ENCODE data around the gene DMPK.

Gene DMPK, protein sequence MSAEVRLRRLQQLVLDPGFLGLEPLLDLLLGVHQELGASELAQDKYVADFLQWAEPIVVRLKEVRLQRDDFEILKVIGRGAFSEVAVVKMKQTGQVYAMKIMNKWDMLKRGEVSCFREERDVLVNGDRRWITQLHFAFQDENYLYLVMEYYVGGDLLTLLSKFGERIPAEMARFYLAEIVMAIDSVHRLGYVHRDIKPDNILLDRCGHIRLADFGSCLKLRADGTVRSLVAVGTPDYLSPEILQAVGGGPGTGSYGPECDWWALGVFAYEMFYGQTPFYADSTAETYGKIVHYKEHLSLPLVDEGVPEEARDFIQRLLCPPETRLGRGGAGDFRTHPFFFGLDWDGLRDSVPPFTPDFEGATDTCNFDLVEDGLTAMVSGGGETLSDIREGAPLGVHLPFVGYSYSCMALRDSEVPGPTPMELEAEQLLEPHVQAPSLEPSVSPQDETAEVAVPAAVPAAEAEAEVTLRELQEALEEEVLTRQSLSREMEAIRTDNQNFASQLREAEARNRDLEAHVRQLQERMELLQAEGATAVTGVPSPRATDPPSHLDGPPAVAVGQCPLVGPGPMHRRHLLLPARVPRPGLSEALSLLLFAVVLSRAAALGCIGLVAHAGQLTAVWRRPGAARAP

DNA sequence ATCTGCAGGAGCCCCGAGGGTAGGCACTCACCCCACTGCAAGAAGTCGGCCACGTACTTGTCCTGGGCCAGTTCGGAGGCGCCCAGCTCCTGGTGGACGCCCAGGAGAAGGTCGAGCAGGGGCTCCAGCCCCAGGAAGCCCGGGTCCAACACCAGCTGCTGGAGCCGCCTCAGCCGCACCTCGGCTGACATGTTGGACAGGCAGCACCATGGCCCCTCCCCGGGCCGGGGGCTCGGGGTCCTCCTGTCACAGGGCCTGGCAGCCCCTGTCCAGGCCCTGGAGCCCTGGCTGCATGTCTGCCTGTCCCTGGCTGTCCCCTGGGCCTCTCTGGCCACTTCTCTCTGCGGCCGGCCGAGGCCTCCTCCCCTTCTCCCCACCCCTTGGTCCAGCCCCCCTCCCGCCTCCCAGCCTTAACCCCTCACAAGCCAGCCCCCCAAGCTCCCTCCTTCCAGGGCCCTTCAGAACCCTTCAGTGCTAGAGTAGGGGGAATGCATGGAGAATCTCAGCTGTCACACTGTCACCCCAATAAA lies at the start of gene DMPK:
Gene DMPK, minus strand, starts transcription at position 329 of the 530 bp plus-strand sequence. Its CDS starts 138 bp downstream, at position 191.
- DNase-seq, result no peak

DNA sequence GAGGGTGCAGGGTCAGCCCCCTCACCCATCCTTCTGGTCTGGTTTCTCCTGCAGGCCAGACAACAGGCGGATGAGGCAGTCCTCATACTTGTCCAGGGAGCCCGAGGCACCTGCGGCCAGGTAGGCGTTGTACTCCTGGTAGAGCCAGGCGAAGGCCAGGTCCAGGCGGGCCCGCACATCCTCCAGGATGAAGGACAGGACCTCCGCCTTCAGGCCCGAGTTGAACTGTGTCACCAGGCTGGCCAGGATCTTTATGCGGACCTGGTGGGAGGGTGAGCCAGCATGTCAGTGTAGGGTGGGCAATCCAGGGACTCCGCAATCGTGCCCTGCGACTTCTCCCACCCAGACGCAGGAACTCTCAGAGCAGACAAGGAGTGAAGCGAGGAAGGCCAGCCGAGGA lies 46.7 kb upstream of the DMPK start:
- DNase-seq, result no peak

DNA sequence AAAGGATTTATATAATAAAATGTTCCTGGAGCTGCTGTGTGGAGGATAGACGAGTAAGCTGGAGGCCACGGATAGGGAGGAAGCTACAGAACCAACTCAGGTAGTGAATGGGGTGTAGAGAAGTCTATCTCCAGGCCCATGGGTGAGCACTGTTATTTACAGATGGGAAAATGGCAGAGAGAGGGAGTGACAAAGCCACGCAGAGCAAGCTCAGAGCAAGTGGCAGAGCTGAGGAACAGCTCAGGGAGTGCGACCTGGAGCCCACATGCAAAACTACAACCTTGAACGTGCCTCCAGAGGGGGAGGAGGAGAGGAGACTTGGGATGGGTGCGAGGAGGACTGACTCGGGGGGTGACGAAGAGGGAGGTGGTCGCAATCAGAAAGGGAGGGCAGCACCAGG lies 46.2 kb upstream of the DMPK start:
- DNase-seq, result no peak

DNA sequence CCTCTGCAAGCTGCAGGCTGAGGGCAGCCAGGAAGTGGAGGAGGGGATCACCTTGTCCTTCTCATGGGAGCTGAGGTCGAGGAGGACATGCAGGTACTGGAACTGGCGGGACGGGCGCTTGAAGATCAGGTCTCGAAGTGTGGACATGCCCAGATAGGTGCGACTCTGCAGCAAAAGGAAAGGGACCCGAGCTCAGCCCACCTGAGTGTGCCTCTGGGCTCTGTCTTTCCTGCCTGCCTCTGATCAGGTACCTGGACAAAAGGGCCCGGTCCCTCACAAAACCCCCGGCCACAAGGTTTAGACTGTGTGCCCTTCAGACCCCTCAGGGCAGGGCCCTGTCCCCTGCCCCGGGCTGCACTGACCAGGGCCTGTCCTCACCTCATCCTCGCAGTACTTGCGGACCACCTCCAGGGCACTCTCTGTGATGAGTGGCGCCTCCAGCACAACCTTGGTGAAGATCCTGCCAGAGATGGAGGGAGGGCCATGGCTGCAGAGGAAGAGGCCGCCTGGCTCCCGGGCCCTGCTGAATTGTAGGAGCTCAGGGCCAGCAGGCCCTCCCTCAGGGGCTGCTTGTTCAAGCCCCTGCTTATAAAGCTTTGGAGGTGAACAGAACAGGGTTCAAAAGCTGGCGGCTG lies 45.3 kb upstream of the DMPK start:
- no peak for DNase-seq

DNA sequence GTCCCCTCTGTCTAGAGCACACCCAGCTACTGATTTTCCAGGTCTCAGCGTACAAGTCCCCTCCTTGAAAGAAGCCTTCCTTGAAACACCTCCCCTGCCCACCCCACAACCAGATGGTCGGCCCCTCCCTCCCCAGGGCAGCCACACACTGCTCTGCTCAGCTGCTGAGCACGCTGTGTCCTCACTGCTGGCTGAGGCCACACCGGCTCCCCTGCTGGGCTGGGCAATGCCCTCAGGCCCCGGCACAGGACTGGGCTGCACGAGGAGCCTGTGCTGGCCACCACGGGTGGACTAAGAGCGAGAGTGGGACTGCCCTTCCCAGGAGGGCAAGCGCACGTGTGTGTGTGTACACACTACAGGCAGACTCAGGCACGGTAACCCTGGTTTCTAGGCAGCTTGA lies 44.6 kb upstream of the DMPK start:
- DNase-seq, result no peak

DNA sequence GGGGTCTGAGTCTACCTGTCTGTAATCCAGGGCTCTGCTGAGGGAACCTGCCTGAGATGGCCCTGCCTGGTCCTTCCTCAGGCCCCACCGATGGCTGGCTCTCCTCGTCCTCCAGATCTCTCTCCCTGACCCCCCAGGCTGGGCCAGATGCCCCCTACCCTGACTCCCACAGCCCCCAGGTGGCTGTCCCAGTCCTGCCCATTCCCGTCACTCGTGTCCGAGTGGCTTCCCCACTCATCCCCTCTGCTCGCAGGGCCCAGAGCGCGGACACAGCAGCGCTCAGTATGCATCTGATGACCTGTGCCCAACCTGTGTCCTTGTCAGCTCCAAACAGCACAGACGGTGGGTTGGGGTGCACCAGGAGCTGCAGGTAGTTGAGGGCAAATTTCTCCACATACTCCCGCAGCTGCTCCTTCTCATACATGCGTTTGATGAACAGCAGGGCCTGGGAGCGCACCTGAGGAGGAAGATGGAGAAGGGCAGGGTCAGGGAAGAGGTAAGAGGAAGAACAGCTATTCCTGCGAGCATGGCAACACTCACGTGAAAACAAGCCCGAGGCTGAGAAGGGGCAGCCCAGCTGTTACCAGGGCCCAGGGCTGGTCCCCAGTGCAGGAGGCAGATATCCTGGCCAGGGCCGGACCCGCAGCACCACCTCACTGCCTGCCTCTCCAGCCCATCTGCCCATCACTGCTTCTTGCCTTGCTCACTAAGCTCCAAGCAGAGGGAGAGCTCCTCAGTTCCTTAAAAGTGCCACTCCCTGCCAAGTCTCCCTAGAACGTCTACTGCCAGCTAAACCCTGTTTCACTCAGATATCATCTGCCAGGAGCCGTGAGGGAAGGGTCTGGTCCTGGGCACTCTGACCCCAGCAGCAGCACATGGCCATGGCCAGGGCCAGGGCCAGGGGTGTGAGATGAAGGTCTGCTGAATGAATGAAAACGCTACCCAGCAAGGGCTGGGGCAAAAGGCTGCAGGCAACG lies 43.9 kb upstream of the DMPK start:
- DNase-seq, result no peak

DNA sequence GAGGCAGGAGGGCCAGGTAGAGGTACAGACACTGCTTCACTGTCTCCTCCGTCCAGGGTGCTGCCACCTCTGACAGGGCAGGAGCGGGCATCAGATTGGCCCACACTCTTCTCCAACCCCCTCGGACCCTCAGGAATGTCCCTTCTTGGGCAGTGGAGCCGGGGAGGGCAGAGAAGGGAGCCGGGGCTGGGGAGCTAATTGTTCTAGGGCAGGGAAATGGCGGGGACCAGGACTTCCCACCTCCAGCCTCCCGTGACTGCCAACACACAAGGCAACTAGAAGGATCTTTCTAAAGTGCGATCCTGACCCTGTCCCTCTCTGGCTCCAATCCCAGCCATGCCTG lies 42.9 kb upstream of the DMPK start:
- no peak for DNase-seq

DNA sequence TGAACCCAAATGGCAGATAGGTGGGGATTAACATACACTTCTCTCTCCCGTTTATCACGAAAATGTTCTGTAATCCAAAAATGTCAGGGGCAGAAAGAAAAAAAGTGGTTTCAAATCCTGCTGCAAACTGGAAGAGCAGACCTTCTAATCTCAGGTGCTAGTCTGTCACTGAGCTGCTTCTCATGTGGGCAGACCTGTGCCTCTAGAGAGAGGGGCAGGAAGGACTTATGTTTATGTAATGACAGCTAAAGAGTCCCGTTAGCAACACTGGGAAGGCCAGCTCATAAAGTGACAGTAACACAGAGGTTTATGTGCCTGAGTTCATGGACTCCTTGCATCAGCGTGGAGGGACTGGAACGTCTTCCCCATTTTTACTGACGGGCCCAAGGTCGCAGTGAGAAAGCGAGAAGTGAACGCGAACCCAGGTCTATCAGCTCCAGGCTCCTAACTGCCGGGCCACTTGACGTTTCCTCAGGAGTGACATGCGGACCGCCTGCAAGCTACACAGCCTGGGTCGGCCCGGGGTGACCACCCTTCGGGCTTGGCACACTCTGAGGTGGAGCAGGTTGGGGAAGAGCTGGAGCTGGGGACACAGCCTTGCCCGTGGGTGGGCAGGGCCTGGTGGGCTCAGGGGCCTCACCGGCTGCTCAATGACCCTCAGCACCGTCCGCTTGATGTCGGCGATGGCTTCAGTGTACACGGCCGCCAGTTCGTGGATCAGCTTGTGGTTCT lies 42.4 kb upstream of the DMPK start:
- DNase-seq, result no peak

DNA sequence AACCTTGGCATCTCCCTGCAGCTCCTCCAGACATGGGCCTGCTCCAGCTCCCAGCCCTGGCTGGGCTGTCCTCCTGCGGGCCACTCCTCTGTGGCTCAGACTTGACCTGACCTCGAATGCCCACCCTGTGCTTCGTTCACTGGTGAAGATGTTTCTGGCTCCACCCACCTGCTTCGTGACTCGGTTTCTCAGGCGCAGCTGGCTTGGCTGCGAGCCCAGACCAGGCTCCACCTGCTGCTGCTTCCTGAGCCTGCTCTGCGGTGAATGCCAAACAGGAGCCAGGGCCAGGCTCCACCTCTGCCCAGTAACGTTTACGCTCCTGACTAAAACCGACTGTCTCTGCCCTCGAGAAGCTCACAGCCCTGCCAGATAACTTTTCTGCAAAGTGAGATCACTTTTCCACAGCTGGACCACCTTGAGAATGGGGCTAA lies 41.8 kb upstream of the DMPK start:
- peak; percentile 76 for DNase-seq

DNA sequence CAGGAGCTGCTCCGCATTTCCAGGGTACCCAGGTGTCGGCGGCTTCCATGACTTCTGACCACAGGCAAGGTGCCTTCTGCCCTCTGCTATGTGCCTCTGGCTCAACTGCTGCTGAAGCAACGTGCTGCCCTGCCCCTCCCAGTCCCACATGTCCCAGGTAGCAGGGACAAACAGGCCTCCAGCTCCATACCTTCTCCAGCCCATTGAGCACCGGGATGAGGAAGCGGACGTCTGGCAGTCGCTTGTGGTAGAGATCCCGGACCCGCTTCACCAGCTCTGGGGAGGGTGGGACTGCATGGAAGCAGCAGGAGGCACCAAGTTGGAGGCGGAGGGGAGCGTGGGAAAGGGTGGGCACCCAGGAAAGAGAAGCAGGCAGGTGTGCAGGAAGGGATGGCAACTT lies 40.9 kb upstream of the DMPK start:
- DNase-seq, result no peak

DNA sequence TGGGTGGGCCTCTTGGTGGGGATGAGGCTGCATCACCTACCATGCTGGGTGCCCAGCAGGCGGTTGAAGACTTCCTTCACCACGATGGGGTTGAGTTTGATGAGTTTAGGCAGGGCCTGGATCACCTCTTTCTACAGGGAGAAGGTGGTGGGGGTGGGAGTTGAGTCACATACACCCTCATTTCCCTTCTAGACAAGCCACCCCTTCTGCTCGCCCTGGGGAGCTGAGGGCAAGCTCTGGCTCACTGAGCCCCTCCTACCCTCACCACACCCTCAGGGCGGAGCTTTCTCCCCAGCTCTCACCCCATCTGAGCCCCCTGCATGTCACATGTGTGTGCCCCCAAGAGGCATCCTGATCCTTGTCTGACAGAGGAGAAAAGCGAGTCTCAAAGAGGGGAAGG lies 40.4 kb upstream of the DMPK start:
- DNase-seq, result no peak

DNA sequence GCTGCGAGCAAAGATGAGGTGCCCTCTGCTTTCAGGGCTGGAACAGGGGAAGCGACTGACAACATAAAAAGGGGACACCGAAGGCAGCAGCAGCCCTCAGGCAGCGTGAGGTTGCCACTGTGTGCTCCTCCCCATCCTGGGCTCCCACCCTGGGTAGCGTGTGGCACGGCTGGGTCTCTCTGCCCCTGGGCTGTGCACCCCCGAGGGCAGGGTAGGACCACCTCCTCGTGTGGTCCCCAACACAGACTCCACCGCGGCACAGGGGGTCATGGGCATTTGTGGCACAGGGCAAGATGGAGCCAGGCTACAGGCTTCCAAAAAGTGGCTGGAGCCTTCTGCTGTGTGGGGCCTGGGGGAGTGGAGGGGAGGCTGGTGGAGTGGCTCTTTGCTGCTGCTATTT lies 39.3 kb upstream of the DMPK start:
- DNase-seq, result no peak

DNA sequence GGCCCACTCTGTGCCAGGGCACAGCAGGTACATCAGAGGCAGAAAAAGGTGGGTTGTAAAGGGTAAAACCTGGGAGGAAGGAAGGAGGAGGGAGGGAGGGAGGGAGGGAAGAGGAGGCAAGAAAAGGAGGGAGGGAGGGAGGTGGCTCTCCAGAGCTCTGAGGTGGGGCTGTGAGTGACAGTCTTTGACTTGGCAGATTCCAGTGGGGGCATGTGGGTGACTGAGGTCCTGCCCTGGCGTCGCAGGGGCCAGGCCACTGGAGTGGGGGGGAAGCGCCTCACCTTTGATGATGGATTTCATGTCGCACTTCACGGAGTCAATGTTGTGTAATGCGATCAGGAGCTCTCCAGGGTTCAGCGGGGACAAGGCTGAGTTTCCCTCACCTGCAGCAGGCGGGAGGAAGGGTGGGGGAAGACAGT lies 38.8 kb upstream of the DMPK start:
- peak; percentile 54 for DNase-seq

DNA sequence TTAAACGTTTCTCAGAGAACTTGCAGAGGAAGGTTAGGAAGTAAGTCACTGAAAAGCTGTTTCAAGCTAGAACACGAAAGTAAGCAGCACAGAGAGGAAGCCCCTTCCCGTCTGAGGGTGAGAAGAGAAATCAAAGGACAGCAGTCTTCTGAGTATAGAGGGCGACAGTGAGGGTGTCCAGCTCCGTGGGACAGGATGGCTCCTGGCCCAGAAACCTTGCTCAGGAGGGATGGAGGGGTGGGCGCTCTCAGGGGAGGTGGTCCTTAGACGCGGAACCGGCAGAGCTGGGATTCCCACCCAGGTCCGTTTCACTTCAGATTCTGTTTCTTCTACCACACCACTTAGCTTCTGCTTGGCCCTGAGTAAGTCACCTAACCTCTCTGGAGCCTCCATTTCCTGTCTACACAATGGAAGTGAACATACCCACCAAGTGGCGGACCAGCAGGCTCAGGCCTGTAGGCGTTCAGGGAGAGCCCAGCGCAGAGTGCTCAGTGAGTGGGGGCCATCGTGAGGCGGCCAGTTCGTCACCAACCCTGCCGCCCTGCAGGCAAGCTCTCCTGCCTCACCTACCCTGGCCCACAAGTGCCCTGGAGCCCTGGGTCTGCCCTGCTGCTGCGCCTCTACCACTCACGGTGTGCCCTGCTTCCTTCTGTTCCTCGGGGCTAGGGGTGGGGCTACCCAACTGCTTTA lies 38.3 kb upstream of the DMPK start:
- no peak for DNase-seq

DNA sequence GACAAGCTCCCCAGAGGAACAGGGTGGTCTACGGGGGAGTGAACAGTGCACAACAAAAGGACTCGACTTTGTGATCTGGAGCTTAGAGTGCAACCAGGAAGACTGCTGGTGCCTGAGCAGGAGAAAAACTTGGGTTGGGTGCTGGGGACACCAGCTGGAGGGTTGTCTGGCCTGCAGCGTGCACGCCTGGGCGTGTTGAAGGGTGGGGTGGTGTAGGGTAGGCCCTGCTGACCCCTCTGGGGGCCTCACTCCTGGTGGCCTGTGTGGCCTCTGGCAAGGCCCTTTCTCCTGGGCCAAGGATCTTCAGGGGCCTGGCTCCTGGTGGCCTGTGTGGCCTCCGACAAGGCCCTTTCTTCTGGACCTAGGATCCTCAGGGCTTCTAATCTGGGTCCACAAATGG lies 37.5 kb upstream of the DMPK start:
- no peak for DNase-seq

DNA sequence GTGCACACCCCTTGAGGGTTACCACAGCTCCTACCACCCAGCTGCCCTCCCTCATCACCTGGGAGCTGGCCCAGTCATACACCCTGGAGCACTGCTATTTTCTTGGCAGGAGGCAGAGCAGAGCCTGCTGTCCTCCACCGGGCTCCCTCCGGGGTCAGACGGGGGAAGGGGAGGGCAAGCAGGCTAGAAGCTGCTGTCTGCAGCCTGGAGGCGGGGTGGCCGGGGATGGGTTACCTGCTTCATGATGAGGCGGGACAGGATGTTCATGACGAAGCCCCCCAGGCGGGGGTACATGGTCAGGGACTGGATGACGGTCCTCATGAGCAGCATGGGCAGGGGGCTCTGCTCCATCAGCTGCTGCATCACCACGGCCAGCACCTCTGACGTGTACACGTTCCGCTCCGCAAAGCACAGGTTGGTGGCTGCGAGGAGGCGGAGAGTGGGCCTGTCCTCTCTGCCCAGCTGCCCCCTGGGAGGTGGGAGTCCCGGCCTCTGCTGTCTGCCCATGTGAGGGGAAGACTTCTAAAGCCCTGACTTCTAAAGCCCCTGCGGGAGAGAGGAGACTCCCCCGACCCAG lies 35.5 kb upstream of the DMPK start:
- DNase-seq, result peak; percentile 26

DNA sequence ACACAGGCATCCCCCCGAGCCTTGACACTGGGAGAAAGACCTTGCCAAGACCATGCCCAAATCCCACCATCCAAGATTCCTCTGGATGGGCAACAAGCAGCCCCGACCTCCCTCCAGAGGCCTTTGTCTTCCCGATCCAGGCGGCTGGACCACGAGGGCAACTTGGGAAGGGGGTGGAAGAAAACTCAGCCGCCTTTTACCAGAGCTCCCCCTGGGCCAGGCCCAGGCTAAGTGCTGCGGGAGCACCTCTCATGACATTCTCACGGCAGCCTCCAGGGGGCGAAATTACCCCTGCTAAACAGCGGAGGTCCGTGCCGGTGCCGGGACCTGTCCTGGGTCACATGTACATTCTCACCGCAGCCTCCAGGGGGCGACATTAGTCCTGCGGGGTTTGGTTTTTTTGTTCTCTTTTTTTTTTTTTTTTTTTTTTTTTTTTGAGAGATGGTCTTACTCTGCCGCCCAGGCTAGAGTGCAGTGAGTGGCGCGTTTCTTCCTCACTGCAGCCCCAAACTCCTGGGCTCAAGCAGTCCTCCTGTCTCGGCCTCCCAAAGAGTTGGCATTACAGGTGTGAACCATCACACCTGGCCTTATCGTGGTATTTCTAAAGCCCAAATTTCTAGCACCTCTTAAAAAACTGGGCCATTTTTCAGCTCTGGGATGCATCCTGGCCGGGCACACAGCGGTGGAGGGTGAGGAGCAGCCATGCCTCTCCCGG lies 34.9 kb upstream of the DMPK start:
- peak; percentile 78 for DNase-seq

DNA sequence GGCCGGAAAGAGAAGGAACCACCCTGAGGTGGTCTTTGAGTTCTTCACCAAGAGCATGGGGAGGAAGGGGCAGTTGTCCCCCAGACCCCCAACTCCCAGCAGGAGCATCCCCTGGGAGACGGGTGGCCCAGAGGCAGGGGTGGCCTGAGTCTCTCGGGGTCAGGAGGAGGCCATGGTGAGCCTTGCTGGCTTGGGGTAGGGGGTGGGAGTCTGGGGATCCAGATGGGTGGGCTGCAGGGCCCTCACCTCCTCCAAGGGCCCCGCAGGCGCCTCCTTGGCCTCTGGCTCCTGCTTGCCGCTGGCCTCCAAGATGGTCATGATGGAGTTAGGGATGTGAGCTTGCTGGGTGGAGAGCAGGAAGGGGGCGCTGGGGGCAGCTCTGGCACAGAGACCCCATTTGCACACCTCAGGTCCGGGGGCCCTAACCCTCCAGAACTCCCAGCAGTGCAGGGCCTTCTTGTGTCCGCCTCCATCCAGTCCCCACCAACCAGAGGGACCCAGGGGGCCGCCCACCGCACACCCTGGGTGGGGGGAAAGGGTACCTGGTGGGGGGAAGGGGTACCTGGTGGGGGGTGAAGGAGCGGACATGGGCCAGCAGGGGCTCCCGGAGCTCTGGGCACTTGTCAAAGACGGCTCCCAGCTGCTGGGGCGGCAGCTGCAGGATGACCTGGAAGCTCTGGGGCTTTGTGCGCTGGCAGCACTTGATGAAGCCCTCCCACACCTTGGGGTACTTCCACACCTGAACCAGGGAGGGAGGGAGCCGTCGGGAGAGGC lies 34.1 kb upstream of the DMPK start:
- no peak for DNase-seq

DNA sequence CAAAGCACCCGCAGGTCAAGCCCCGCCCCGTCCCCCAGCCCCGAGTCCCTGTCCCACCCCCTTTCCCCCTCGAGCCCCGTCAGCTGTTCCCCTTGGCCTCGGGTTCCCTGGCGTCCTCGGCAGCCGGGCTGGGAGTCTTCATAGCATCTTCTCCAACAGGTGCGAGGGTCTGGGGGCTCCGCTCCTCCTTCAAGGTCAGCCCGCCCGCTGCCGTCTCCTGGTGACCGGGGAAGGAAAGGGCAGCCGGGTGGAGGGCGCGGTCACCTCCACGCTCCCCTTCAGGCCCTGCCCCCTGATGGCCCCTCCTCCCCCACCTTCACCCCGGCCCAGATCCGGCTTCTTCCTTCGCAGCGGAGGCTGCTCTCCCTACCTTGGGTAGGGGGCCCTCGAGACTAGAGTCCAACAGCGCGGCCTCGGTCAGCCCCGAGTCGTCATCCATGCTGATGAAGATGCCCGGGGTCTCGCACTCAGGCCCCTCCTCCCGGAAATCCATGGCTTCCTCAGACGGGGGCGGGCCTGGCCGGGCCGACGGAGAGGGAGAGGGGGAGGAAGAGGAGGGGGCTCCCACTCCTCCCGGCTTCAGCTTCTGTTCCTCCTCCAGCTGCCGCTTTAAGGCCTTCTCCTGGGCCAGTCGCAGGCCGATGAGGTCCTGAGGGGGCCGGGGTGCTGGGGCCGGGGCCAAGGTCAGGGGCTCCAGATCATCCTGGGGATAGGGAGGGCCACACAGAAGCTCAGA lies 33.4 kb upstream of the DMPK start:
- no peak for DNase-seq

All from NCI-H510A (cell line).